ENCODE measurements around the gene CASKIN1. TPM values are rescaled to one million over a fixed set of nuclear protein-coding genes. Genes with fewer than 3 reads are reported as not detected.

Gene CASKIN1
- total RNA-seq, 1 experiment from 2014 or later = 4.2 TPM

- in situ Hi-C loops (cut with HindIII; ENCODE audit: low sequenced_read_pairs) = no loop called here
- DNase-seq (ENCODE audit: low spot score) = no peak
These were observed 3.3 kb upstream of the CASKIN1 start for GRCh38 chr16:2199621-2200139.

- in situ Hi-C loops (cut with HindIII; ENCODE audit: low sequenced_read_pairs) = no loop called here
- no peak for DNase-seq (ENCODE audit: low spot score)
These were observed 2.7 kb upstream of the CASKIN1 start for GRCh38 chr16:2199095-2199494.

GRCh38 chr16:2198283-2198682 lies 1.9 kb upstream of the CASKIN1 start:
- no peak for DNase-seq (ENCODE audit: low spot score)
- in situ Hi-C loops (cut with HindIII; ENCODE audit: low sequenced_read_pairs) = no loop called here

DNA sequence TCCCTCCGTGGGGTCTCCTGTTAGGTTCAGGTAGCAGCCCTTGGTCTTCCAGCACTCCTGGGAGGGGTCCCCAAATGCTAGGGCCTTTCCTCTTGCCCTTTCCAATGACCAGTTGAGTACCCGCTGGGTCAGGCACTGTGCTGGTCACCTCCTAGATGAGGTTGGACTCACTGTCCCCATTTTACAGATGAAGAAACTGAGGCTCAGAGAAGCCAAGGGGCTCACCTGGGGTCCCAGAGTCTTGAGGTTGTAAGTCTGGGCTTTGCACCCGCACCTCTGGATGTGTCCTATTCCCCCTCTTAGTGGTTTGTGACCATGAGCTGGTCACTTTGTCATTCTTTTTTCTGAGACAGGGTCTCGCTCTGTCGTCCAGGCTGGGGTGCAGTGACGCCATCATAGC lies 1.4 kb upstream of the CASKIN1 start:
- in situ Hi-C loops (cut with HindIII; ENCODE audit: low sequenced_read_pairs) = no loop called here
- DNase-seq (ENCODE audit: low spot score) = no peak

- in situ Hi-C loops (cut with HindIII; ENCODE audit: low sequenced_read_pairs) = no loop called here
- no peak for DNase-seq (ENCODE audit: low spot score)
These were observed 641 bp upstream of the CASKIN1 start for GRCh38 chr16:2196981-2197511.

- in situ Hi-C loops (cut with HindIII; ENCODE audit: low sequenced_read_pairs) = no loop called here
These were observed 863 bp downstream of the CASKIN1 start for GRCh38 chr16:2195322-2196161.

DNA sequence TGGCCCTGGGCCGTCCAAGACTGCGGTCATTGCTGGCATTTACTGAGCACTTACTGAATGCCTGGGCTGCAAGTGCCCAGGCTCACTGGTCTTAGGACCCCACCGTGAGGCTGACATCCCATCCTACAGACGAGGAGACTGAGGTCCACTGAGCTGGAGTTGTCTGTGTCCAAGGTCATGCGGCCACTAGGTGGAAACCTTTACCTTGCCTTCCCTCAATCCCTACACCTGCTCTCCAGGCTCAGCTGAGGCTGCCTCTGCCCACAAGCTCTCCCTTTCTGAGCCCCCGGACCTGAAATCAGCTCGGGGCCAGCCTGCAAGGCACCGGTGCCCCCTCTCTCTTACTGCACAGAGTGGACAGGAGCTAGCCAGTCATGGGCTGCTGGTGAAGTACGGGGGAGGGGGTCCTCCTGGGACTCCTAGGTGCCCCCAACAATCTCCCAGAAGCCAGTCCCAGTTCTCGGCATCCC lies 1.5 kb downstream of the CASKIN1 start:
- in situ Hi-C loops (cut with HindIII; ENCODE audit: low sequenced_read_pairs) = no loop called here
- DNase-seq (ENCODE audit: low spot score) = peak; percentile 87

More at GRCh38 chr16:2195322-2196161, 863 bp downstream of the CASKIN1 start:
- DNase-seq (ENCODE audit: low spot score) = no peak

DNA sequence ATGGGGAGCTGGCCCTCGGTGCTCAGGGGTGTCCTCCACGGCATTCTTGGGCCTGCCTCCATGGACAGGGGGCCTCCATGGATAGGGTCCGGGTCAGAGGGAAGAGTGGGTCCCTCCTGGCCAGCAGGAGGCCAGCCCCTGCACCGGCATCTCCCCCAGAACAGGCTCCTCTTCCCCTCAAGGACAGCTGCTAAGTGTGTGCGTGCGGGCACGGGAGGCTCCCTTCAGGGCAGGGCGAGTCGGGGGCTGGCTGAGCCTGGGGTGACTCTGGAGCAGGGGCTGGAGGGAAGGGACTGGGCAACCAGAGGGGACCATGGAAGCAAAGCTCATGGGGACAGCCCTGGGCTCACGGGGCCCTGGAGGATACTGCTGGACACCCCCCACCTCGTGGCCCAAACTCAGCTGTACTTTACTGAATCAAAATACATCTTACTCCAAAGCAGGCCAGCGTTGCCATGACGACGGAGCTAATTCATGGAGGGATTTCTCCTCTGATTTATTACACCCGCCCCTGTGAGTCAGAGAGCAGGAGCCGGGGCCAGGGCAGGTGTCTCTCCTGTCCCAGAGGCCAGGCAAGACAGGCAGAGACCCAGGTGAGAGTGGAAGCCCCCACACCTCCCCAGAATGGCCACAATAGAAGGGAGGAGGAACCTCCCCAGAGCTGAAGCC lies 2.1 kb downstream of the CASKIN1 start:
- DNase-seq (ENCODE audit: low spot score) = no peak
- in situ Hi-C loops (cut with HindIII; ENCODE audit: low sequenced_read_pairs) = no loop called here

GRCh38 chr16:2191446-2191706 lies 5.0 kb downstream of the CASKIN1 start:
- DNase-seq (ENCODE audit: low spot score) = peak; percentile 43
- in situ Hi-C loops (cut with HindIII; ENCODE audit: low sequenced_read_pairs) = no loop called here

GRCh38 chr16:2190659-2191445 lies 5.6 kb downstream of the CASKIN1 start:
- in situ Hi-C loops (cut with HindIII; ENCODE audit: low sequenced_read_pairs) = no loop called here

GRCh38 chr16:2190002-2190658 lies 6.3 kb downstream of the CASKIN1 start:
- no peak for DNase-seq (ENCODE audit: low spot score)
- in situ Hi-C loops (cut with HindIII; ENCODE audit: low sequenced_read_pairs) = no loop called here

More at GRCh38 chr16:2190659-2191445, 5.6 kb downstream of the CASKIN1 start:
- DNase-seq (ENCODE audit: low spot score) = peak; percentile 46

DNA sequence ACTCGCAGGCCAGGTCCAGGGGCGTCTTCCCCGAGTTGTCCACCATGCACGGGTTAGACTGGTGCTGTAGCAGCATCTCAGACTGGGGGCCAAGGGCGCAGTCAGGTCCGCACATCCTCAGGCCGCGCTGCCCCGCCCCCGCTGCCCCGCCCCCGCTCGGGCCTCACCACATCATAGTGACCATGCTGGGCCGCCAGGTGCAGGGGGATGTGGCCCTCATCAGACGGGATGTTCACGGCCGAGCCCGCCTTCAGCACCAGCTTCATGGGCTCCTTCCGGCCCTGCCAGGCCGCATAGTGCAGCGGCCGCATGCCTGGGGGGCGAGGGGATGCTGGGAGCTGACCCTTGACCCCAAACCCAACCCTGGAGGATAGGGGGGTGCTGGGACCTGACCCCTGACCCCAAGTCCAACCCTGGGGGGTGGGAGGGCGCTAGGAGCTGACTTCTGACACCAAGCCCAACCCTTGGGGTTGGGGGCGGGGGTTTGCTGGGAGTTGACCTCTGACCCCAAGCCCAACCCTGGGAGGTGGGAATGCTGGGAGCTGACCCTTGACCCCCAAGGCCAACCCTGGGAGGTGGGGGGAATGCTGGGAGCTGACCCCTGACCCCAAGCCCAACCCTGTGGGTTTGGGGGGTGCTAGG lies 7.0 kb downstream of the CASKIN1 start:
- no peak for DNase-seq (ENCODE audit: low spot score)
- in situ Hi-C loops (cut with HindIII; ENCODE audit: low sequenced_read_pairs) = no loop called here

- DNase-seq (ENCODE audit: low spot score) = no peak
- in situ Hi-C loops (cut with HindIII; ENCODE audit: low sequenced_read_pairs) = no loop called here
These were observed 8.0 kb downstream of the CASKIN1 start for GRCh38 chr16:2188395-2188794.

DNA sequence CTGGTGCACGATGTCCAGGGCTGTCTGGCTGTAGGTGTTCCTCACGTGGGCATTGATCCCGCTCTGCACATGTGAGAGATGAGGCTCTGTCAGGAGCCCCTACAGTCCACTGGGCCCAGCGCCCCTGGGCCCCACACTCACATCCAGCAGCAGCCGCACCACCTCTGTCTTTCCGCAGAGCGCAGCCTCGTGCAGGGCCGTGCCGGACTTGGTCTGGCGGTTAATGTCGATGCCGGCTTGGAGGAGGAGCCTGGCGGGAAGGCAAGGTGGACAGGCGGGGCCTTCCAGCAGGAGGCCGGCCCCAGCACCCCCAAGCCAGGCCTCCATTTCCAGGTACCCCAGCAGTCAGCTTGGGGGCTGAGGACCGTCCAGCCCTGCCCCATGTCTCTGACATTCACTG lies 9.2 kb downstream of the CASKIN1 start:
- no peak for DNase-seq (ENCODE audit: low spot score)
- in situ Hi-C loops (cut with HindIII; ENCODE audit: low sequenced_read_pairs) = no loop called here

GRCh38 chr16:2186505-2186904 lies 9.9 kb downstream of the CASKIN1 start:
- DNase-seq (ENCODE audit: low spot score) = no peak
- in situ Hi-C loops (cut with HindIII; ENCODE audit: low sequenced_read_pairs) = no loop called here

DNA sequence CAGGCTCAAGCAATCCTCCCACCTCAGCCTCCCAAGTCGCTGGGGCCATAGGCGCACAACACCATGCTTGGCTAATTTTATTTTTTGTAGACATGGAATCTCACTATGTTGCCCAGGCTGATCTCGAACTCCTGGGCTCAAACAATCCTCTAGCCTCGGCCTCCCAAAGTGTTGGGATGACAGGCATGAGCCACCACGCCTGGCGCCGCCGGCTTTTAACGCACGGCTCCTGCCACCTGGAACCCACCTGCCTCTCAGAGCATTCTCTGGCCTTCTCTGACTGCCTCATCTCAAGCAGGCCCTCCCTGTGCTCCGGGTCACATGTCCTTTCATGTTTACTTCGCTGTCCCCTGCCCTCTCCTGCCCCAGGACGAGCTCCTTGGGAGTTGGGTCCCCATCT lies 10.3 kb downstream of the CASKIN1 start:
- in situ Hi-C loops (cut with HindIII; ENCODE audit: low sequenced_read_pairs) = no loop called here
- no peak for DNase-seq (ENCODE audit: low spot score)

- DNase-seq (ENCODE audit: low spot score) = no peak
- in situ Hi-C loops (cut with HindIII; ENCODE audit: low sequenced_read_pairs) = no loop called here
These were observed 11.4 kb downstream of the CASKIN1 start for GRCh38 chr16:2184962-2185361.

GRCh38 chr16:2184346-2184745 lies 12.1 kb downstream of the CASKIN1 start:
- no peak for DNase-seq (ENCODE audit: low spot score)
- in situ Hi-C loops (cut with HindIII; ENCODE audit: low sequenced_read_pairs) = no loop called here

DNA sequence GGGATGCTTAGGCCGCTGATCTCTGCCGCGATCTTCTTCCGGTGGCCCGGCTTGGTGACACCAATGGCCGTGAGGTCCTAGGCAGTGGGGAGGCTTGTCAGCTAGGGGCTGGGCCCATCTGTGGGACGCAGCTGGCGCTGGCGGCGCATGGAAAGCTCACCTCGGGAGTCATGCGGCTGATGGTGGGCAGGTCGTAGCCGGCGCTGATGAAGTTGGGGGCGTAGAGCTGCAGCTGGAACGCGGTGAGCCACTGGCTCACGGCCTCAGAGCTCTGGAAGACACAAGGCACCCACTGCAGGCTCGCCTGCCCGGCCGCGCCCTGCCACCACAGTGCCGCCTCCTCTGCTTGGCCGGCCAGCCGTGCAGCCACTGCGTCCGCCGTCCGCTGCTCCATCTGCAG lies 12.7 kb downstream of the CASKIN1 start:
- DNase-seq (ENCODE audit: low spot score) = no peak
- in situ Hi-C loops (cut with HindIII; ENCODE audit: low sequenced_read_pairs) = no loop called here

All from G401 (cell line).